B cell (primary cell): ENCODE data around the gene TUBGCP2. TPM values are rescaled to one million over a fixed set of nuclear protein-coding genes. Genes with fewer than 3 reads are reported as not detected.
A peak's percentile ranks its signal among the peaks of the same experiment; 100 is the strongest.

Source experiments
- ATAC-seq: fragments of 200-7000 bp; cut with Tn5 transposase; one replicate; pipeline ENCODE4 v1.10.0; 2021; ENCODE audit warnings: low read depth, mild to moderate bottlenecking, moderate number of reproducible peaks, moderate library complexity
- CTCF ChIA-PET: fragments of 350-600 bp; sonication (Branson Sonifier 250); formaldehyde crosslinking; loops from one replicate; lab custom pipeline; 2021; ENCODE audit warnings: antibody characterized with exemption, inconsistent platforms; lab: Charles Lee
- POLR2A ChIA-PET: fragments of 350-600 bp; sonication (Branson Sonifier 250); formaldehyde crosslinking; loops from one replicate; lab custom pipeline; 2021; ENCODE audit warnings: antibody characterized with exemption; lab: Charles Lee
- DNase-seq: peaks from one replicate; pipeline ENCODE4 v3.0.0; 2013
- H2AFZ ChIP-seq: 2 replicates; pipeline ENCODE4 v1.6.1; 2012; ENCODE audit warnings: mild to moderate bottlenecking, low read depth, low read length; ENCODE audit not compliant: insufficient read depth, poor library complexity, severe bottlenecking
- H3K27ac ChIP-seq, 2 donors: 1 replicate in 1 of 2; 2 replicates in 1 of 2; pipeline ENCODE4 v1.5.1; 2012 to 2013; ENCODE audit warnings: low read length in 2 of 2, mild to moderate bottlenecking in 2 of 2, moderate library complexity in 1 of 2
- H3K27me3 ChIP-seq, 4 experiments: fragments of 200-600 bp in 1 of 4; sonication (generic) in 1 of 4; replicated peaks in 1 of 4; 1 replicate in 2 of 4; 2 replicates in 2 of 4; pipeline versions ENCODE4 v1.6.1 to v1.7.0; 2013 to 2016; ENCODE audit warnings: low read length in 3 of 4, mild to moderate bottlenecking in 2 of 4, mixed read lengths in 1 of 4, moderate library complexity in 1 of 4; ENCODE audit not compliant: insufficient read depth in 4 of 4, control insufficient read depth in 3 of 4; ENCODE audit errors: control extremely low read depth in 1 of 4
- H3K36me3 ChIP-seq, 2 experiments: replicated peaks in 1 of 2; 1 replicate in 1 of 2; 2 replicates in 1 of 2; pipeline versions ENCODE4 v1.6.1 to v1.7.1; 2013; ENCODE audit warnings: low read length in 1 of 2; ENCODE audit not compliant: insufficient read depth in 2 of 2, control insufficient read depth in 1 of 2; ENCODE audit errors: control extremely low read depth in 1 of 2, extremely low read depth in 1 of 2
- H3K4me1 ChIP-seq, 2 donors: fragments of 200-600 bp in 1 of 2; sonication (generic) in 1 of 2; 1 replicate in 1 of 2; 2 replicates in 1 of 2; pipeline versions ENCODE4 v1.5.1 to v1.6.1; 2013 to 2017; ENCODE audit warnings: low read length in 2 of 2; ENCODE audit not compliant: control insufficient read depth in 2 of 2, insufficient read depth in 2 of 2
- H3K4me2 ChIP-seq: replicated peaks from 2 replicates; pipeline ENCODE3; 2012; ENCODE audit warnings: mild to moderate bottlenecking, low read depth, low read length; ENCODE audit not compliant: poor library complexity, severe bottlenecking
- H3K4me3 ChIP-seq, 5 experiments: fragments of 200-600 bp in 1 of 5; sonication (generic) in 1 of 5; 1 replicate in 3 of 5; 2 replicates in 2 of 5; pipeline versions ENCODE4 v1.5.1 to v1.7.0; 2011 to 2016; ENCODE audit warnings: low read length in 4 of 5, mild to moderate bottlenecking in 4 of 5, low read depth in 2 of 5, control low read depth in 1 of 5, moderate library complexity in 1 of 5; ENCODE audit not compliant: insufficient read depth in 1 of 5; ENCODE audit errors: control extremely low read depth in 1 of 5, extremely low read depth in 1 of 5
- H3K79me2 ChIP-seq: fragments of 200-600 bp; sonication (generic); one replicate; pipeline ENCODE4 v1.6.0; 2016; ENCODE audit warnings: low read length; ENCODE audit not compliant: control insufficient read depth, insufficient read depth
- H3K9ac ChIP-seq: fragments of 200-600 bp; sonication (generic); 2 replicates; pipeline ENCODE4 v1.6.1; 2017; ENCODE audit warnings: mild to moderate bottlenecking, low read length, moderate library complexity
- H3K9me3 ChIP-seq, 3 donors: one replicate each; pipeline versions ENCODE4 v1.6.1 to v1.7.1; 2013; ENCODE audit warnings: low read length in 2 of 3; ENCODE audit not compliant: control insufficient read depth in 2 of 3, insufficient read depth in 1 of 3; ENCODE audit errors: control extremely low read depth in 1 of 3
- H4K20me1 ChIP-seq: 2 replicates; pipeline ENCODE4 v1.6.0; 2012; ENCODE audit warnings: mild to moderate bottlenecking, low read length; ENCODE audit not compliant: insufficient read depth, control insufficient read depth, poor library complexity, severe bottlenecking
- H3K27ac Mint-ChIP-seq: one replicate; pipeline ENCODE4 v1.8.0; 2021; ENCODE audit warnings: mixed read lengths
- H3K27me3 Mint-ChIP-seq: one replicate; pipeline ENCODE4 v1.8.0; 2021; ENCODE audit warnings: mixed read lengths
- H3K4me1 Mint-ChIP-seq: one replicate; pipeline ENCODE4 v1.8.0; 2021; ENCODE audit warnings: mixed read lengths
- H3K4me3 Mint-ChIP-seq: one replicate; pipeline ENCODE4 v1.8.0; 2021; ENCODE audit warnings: mixed read lengths
- H3K9me3 Mint-ChIP-seq: one replicate; pipeline ENCODE4 v1.8.0; 2022; ENCODE audit warnings: mixed read lengths; ENCODE audit not compliant: insufficient read depth
- EZH2 ChIP-seq: IDR thresholded peaks from 2 replicates; pipeline ENCODE4 v1.6.1; 2012; ENCODE audit warnings: borderline replicate concordance, low read depth, mild to moderate bottlenecking, moderate library complexity, low read length; ENCODE audit not compliant: insufficient read depth, poor library complexity, severe bottlenecking
- WGBS: methylation state at CpG from one replicate; pipeline ENCODE4 v1.1.5; 2013; ENCODE audit warnings: missing lambda C conversion rate; ENCODE audit not compliant: insufficient coverage; 5-methylcytosine and 5-hydroxymethylcytosine counted together
- intact Hi-C: fragments of 100-400 bp; cut with micrococcal nuclease; formaldehyde crosslinking; loops from one replicate; pipeline ENCODE4 v1.10.0; 2022
- polyA plus RNA-seq: library from polyadenylated mRNA; depleted of rRNA; stranded (reverse); fragments of >200 nt; gene quantifications from 2 replicates; pipeline ENCODE4 v1.2.3, GENCODE V29; 2012
- total RNA-seq, 2 donors: library from RNA; stranded (reverse); fragments of 120-200 nt in 1 of 2; gene quantifications; 1 replicate in 1 of 2; 2 replicates in 1 of 2; pipeline versions ENCODE4 v1.2.3 to v1.2.4, GENCODE V29; 2013 to 2022
- TF ChIP-seq, protein P1 (sequence below): fragments of 200-600 bp; IDR thresholded peaks from one replicate; pipeline ENCODE4 v1.8.0; 2022; ENCODE audit warnings: antibody characterized with exemption, mild to moderate bottlenecking

TUBGCP2 gene
- total and polyA plus RNA-seq, 2 donors (not counting 1 experiment from before 2014, with no cell fraction given), result 50.3 to 90.3 TPM

DNA sequence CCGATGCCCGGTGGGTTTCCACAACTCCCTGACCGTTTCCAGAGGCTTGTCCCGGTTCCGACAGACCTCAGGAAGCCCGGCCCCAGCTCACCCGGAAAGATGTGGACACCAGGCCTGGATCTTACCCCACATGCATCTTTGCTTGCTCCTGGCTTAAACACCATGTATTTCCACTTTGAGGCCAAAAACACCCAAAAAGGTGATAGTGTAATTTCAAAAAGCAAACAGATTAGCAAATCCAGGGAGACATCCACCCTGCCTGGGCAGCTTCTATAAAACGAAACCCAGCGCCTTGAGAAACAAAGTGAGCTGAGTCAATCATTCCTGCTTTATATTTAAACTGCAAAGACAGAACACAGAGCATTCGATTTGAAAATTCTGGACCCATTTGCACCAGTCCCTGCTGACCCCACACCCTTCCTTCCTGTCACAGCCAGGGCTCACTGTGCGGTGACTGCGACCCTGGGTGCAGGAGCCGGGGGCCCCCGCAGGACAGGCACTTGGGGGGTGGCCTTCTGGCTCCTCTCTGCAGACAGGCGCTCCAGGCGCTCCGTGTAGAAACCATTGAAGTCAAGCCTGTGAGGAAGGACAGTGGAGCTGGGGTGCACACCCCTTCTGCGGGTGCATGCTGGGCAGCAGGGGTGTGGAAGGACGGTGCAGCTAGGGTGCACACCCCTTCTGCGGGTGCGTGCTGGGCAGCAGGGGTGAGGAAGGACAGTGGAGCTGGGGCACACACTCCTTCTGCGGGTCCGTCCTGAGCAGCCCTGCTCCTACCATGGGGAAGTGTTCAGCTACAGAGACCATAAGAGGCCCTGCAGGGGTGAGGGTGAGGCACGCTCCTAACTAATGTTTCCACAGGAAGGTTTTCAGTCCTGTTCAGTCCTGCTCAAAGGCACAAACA, 29.1 kb downstream of the TUBGCP2 start:
- H3K9ac ChIP-seq, result no peak overlapping the region
- Mint-ChIP-seq H3K4me3 (peak overlapping the region; percentile 23), H3K27ac (peak overlapping the region; percentile 56), H3K4me1 (peaks cover 42% of the 10 kb centered on the region), H3K9me3 (no peaks in the 10 kb centered on the region), H3K27me3 (no peaks in the 10 kb centered on the region)
- intact Hi-C loops, result loop anchor here (5.0 to 10.0 kb wide), 2 partner anchors 113 to 135 kb away; partner anchors contain the start of gene MTG1
- DNase-seq (no peak), ATAC-seq (no peak)
- WGBS, result 73% methylated on average over 23 of the region's 24 CpGs
- ChIA-PET CTCF (interaction anchor here (1.4 to 3.7 kb wide), 2 partner anchors 28 to 50 kb away, joined by 7 to 21 read pairs; no protein-coding TSS in a partner anchor), POLR2A (interaction anchor here (1.3 kb wide), 1 partner anchor 16 kb away, joined by 3 read pairs; no protein-coding TSS in a partner anchor)
- peaks cover 43 to 56% of the 10 kb centered on the region in 2 donors for H3K4me1 ChIP-seq
- H3K4me3 ChIP-seq, result peak overlapping the region in 1 of 5 experiments; percentile 41
- no peak for TF ChIP-seq EZH2
- TF ChIP-seq, protein P1, sequence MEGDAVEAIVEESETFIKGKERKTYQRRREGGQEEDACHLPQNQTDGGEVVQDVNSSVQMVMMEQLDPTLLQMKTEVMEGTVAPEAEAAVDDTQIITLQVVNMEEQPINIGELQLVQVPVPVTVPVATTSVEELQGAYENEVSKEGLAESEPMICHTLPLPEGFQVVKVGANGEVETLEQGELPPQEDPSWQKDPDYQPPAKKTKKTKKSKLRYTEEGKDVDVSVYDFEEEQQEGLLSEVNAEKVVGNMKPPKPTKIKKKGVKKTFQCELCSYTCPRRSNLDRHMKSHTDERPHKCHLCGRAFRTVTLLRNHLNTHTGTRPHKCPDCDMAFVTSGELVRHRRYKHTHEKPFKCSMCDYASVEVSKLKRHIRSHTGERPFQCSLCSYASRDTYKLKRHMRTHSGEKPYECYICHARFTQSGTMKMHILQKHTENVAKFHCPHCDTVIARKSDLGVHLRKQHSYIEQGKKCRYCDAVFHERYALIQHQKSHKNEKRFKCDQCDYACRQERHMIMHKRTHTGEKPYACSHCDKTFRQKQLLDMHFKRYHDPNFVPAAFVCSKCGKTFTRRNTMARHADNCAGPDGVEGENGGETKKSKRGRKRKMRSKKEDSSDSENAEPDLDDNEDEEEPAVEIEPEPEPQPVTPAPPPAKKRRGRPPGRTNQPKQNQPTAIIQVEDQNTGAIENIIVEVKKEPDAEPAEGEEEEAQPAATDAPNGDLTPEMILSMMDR, result no peak
- peak overlapping the region; percentile 99 for H3K4me2 ChIP-seq
- no peaks in the 10 kb centered on the region for H3K27me3 ChIP-seq
- no peak overlapping the region for H2AFZ ChIP-seq
- peaks cover 7% of the 10 kb centered on the region for H4K20me1 ChIP-seq
- H3K27ac ChIP-seq, result peak overlapping the region; percentile 12 to 97
- H3K9me3 ChIP-seq, result no peaks in the 10 kb centered on the region
- peaks cover 12% of the 10 kb centered on the region for H3K79me2 ChIP-seq
- peaks cover 0 to 33% of the 10 kb centered on the region in 2 experiments for H3K36me3 ChIP-seq
